HG02870 (cell line): ENCODE data around the gene SECISBP2L.

Experiments used
- ATAC-seq: cut with Tn5 transposase; IDR thresholded peaks from one replicate; pipeline ENCODE4 v1.9.1; 2021; ENCODE audit warnings: mild to moderate bottlenecking, moderate library complexity; ENCODE audit not compliant: unreplicated experiment

Gene SECISBP2L

DNA sequence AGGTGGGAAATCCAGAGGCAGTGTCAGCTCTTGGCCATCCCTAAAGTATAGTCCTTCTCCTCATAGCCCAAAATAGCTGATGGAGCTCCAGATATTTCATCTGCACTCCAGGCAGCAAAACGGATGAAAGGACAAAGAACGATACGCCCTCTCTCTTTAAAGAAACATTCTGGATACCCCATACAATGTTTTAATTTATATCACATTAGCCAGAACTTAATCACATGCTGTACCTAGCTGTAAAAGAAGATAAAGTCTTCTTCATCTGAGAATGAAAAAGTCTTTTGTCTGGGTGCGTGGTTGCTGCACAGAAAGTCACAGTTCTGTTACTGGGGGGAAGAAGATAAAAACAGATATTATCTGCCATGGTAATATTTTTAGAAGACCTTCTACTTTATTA lies 78.2 kb downstream of the SECISBP2L start:
- no peak for ATAC-seq

DNA sequence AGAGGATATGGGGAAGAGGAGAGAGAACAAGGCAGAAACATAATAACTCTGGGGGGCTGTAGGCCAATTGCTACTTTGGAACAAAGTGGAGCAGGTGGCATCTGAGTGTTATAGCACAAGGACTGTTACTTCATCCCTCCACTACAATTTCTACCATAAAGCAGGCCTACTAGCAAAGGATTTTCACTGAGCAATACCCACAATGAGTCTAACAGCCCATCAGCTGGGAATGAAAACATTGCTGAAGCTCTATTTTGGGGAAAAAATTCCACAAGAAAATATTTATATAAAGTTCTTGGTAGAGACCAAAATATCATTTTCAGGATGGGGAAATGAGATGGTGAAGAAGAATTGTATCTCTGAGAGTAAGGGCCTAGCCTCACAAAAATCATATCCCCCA lies 78.9 kb downstream of the SECISBP2L start:
- no peak for ATAC-seq

- ATAC-seq = peak; percentile 87
Measured at GRCh38 chr15:48966595-48967301, 79.5 kb downstream of the SECISBP2L start.

DNA sequence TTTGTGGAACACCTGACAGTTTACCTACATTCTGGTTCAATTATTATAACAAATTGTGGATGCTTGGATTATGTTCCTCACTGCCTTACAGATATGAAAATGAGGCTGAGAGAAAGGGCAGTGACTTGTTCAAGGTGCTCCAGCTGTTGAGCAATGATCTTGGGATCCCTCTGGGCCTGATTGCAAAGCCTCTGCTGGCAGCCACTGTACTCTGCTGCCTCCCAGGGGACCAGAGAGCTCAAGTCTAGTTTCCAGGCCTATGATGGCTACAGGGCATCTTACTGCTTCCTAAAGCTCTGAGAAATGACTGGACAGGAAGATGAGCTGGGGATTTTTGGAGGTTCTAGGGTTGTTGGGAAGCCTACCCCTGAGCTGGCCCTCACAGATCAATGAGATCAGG lies 80.3 kb downstream of the SECISBP2L start:
- peak; percentile 41 for ATAC-seq

GRCh38 chr15:48964898-48965297 lies 81.3 kb downstream of the SECISBP2L start:
- no peak for ATAC-seq

GRCh38 chr15:48963524-48964113 lies 82.6 kb downstream of the SECISBP2L start, which contains the start of gene SHC4:
SHC4 (minus strand) TSS chr15:48963919; CDS start chr15:48963015, 904 bp downstream.
- no peak for ATAC-seq

GRCh38 chr15:48962662-48963523 lies 83.4 kb downstream of the SECISBP2L start:
- ATAC-seq = no peak

DNA sequence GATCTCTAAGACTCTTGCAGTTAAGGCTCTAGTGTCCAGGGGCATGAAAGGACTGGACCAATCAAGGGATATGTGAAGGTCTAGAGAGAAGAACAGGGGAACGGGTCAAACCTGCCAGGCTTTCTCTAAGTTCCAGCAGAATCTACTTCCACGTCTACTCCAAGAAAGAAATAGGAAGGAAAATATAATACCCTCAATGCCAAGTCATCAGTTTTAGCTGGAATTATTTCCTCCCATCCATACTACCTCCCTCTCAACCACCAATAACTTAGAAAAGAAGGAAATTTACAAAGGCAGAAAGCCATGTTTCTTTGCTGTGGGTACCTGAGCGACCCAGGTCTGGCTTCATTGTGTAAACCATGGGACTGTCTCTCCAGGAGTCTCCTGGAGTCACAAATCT lies 90.3 kb downstream of the SECISBP2L start:
- ATAC-seq = no peak

DNA sequence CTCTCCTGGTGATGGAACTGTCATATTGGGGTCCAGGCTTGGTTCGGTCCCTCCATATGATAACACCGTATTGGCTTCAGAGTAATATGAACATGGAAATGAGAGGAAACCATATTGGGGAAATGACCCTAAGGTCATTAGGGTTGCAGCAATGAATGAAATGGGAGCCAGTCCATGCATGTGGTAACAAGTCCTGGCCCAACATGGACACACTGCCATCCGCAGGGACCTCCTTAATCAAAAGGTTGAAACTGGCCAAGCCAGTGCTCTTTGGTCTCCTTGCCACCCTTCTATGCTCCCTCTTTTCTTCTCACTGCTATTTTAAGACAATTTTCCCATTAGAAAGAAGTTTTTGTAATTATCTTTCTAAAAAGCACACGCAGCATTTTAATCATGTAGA lies 90.9 kb downstream of the SECISBP2L start:
- ATAC-seq = no peak

DNA sequence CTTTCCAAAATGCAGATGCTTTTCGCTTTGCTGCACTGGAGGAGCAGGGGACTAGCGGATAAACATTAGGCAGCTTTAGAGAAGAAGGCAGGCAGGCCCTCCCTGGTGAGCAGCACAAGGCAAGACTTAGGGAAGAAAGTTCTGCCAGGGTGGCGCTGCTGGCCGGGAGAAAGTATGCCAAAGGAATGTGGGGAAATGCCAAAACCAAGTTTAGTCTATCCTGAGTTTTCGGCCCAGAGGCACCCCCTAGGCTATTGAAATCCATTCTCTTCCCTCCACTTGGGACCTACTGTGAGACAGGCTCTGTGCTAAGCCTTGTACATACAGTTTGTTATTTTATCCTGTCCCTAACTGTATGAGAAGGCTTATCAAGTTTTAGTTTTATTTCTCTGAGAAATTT lies 91.7 kb downstream of the SECISBP2L start:
- ATAC-seq = no peak

DNA sequence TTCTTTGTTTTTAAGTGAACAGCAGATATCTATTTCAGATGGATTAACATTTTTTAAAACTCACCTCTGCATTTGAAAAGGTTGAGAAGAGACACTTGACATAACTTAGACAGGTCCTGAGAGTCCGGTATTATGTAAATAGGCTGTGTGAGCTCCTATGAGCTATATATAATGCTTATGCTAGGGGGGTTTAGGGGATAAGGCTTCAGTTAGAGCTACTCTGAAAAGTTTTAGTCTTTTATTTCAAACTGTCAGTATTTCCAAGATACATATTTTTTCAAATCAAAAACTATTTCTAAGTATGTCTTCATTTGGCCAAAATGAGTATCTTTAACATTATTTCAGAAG lies 99.4 kb downstream of the SECISBP2L start:
- no peak for ATAC-seq

- ATAC-seq = no peak
Measured at GRCh38 chr15:48946074-48946839, 100.0 kb downstream of the SECISBP2L start.

- no peak for ATAC-seq
Measured at GRCh38 chr15:48945386-48945785, 100.9 kb downstream of the SECISBP2L start.

- no peak for ATAC-seq
Measured at GRCh38 chr15:48941904-48942303, 104.3 kb downstream of the SECISBP2L start.

GRCh38 chr15:48940508-48940907 lies 105.7 kb downstream of the SECISBP2L start:
- ATAC-seq = peak; percentile 93

GRCh38 chr15:48939648-48940047 lies 106.6 kb downstream of the SECISBP2L start:
- no peak for ATAC-seq
